ENCODE data around the gene SLC35B1. TPM values are rescaled to one million over a fixed set of nuclear protein-coding genes. Genes with fewer than 3 reads are reported as not detected.

Gene SLC35B1
- total and polyA plus RNA-seq, 10 of the 15 experiments (the other 5 are each of a cell fraction or from before 2014, with no cell fraction given), result 40.0 to 113 (median 51.6) TPM

DNA sequence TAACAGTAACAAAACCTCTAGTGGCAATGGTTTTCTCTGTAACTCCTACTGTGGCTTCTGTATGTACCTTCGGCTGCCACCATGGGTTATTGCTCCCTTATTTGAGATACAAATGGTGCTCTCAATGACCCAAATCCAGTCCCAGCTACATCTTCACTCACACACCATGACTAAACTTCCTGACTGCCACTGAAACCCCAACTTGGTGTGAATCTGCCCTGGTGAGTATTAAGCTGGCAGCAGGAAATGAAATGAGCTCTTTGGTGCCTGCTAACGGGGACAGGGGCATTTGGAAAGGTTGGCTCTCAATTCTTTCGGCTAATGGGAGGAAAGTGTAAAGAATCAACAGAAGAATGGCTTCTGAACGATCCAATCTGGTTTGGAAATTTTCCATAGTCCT is 7.5 kb upstream of the SLC35B1 start (continued):
- TF ChIP-seq IKZF2 (IDR thresholded peaks at IDR 0.05), result no peak
- TF ChIP-seq RAD51 (IDR thresholded peaks at IDR 0.05), result no peak
- no peak for TF ChIP-seq FOXM1 (IDR thresholded peaks at IDR 0.05; ENCODE audit: low read depth, low read length)
- TF ChIP-seq ETV6 (conservative IDR thresholded peaks at IDR 0.05 in 1 of 2, IDR thresholded peaks at IDR 0.05 in 1 of 2; ENCODE audit: borderline replicate concordance in 1 of 2, low read depth in 1 of 2), result no peak
- no peak for TF ChIP-seq PAX8 (IDR thresholded peaks at IDR 0.05)
- no peak for TF ChIP-seq FOXK2 (IDR thresholded peaks at IDR 0.05)

DNA sequence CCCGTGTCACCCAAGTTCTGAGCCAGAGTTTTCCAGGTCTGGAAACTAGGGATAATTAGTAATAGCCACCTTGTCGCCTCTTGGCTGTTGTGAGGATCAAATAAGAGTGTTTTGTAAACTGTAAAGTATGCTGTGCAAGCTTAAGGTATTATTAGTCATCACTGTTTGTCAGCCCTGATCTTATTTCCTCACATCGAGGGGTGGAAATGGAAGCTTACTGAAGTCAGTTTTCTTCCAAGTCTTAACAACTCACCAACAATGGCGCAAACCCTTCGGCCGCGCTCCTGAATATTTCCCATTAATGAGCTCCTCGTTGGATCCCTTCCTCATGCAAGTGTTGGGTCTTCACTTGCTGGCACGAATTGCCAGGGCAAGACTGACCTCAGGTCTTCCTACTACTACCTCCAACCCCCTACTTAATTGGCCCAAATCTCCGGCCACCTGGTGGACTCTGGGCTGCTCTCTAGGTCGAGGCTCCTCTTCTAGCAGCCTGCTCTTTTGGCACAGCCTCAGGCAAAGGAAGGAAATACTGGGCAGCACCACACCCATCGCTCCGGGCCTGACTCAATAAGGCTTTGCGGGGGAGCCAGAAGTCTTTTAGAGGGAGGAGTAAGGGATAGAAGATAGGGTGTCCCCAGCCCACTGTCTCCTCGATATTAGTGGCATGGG is 885 bp upstream of the SLC35B1 start:
- in situ Hi-C loops (cut with MboI), result loop anchor here (5.0 to 10.0 kb wide), 2 partner anchors 79 to 286 kb away; partner anchors contain the start of genes DLX3 and KAT7
- RAD21 ChIA-PET (ENCODE audit: unreplicated experiment), result interaction anchor here (0.9 to 3.0 kb wide), 19 partner anchors 9 to 151 kb away, joined by 3 to 26 read pairs (median 5); partner anchors contain the start of genes FAM117A and KAT7
- no peak for DNase-seq (ENCODE audit: low read depth, low spot score)
- TF ChIP-seq, protein P1, sequence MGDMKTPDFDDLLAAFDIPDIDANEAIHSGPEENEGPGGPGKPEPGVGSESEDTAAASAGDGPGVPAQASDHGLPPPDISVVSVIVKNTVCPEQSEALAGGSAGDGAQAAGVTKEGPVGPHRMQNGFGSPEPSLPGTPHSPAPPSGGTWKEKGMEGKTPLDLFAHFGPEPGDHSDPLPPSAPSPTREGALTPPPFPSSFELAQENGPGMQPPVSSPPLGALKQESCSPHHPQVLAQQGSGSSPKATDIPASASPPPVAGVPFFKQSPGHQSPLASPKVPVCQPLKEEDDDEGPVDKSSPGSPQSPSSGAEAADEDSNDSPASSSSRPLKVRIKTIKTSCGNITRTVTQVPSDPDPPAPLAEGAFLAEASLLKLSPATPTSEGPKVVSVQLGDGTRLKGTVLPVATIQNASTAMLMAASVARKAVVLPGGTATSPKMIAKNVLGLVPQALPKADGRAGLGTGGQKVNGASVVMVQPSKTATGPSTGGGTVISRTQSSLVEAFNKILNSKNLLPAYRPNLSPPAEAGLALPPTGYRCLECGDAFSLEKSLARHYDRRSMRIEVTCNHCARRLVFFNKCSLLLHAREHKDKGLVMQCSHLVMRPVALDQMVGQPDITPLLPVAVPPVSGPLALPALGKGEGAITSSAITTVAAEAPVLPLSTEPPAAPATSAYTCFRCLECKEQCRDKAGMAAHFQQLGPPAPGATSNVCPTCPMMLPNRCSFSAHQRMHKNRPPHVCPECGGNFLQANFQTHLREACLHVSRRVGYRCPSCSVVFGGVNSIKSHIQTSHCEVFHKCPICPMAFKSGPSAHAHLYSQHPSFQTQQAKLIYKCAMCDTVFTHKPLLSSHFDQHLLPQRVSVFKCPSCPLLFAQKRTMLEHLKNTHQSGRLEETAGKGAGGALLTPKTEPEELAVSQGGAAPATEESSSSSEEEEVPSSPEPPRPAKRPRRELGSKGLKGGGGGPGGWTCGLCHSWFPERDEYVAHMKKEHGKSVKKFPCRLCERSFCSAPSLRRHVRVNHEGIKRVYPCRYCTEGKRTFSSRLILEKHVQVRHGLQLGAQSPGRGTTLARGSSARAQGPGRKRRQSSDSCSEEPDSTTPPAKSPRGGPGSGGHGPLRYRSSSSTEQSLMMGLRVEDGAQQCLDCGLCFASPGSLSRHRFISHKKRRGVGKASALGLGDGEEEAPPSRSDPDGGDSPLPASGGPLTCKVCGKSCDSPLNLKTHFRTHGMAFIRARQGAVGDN (IDR thresholded peaks at IDR 0.05), result no peak
- TF ChIP-seq RFX5 (IDR thresholded peaks at IDR 0.05; ENCODE audit: low read depth, low read length) (no peak), JUND (IDR thresholded peaks at IDR 0.05; ENCODE audit: low read depth, low read length) (no peak), SMARCA5 (IDR thresholded peaks at IDR 0.05) (no peak), IKZF1 (conservative IDR thresholded peaks at IDR 0.05) (no peak), EGR1 (IDR thresholded peaks at IDR 0.05; ENCODE audit: borderline replicate concordance in 1 of 2, low read depth in 2 of 2, low read length in 2 of 2) (no peak)

More for the DNA sequence above, 885 bp upstream of the SLC35B1 start:
- intact Hi-C loops (cut with micrococcal nuclease; ENCODE audit: unreplicated experiment), result loop anchor here (1.0 to 10.0 kb wide), 5 partner anchors 32 to 286 kb away; partner anchors contain the start of genes DLX3, FAM117A and KAT7
- ATAC-seq, result no peak
- ChIA-PET SMC1A (ENCODE audit: uncharacterized antibody, unreplicated experiment) (interaction anchor here (0.7 to 4.3 kb wide), 23 partner anchors 9 to 288 kb away, joined by 3 to 38 read pairs (median 5); partner anchors contain the start of genes FAM117A and KAT7), CTCF (interaction anchor here (0.6 to 5.6 kb wide), 34 partner anchors 9 to 299 kb away, joined by 3 to 71 read pairs (median 6); partner anchors contain the start of genes FAM117A, KAT7 and PHB1), POLR2A (interaction anchor here (0.6 to 2.6 kb wide), 9 partner anchors 12 to 103 kb away, joined by 3 to 12 read pairs (median 5); partner anchors contain the start of genes FAM117A and KAT7)
- no peak overlapping the region; the same call in 1 of the 2 replicates for H3K9ac ChIP-seq (ENCODE audit: control insufficient read depth, insufficient read depth, low read length)
- peak overlapping the region; percentile 44; the same call in 1 of the 2 replicates for H2AFZ ChIP-seq (ENCODE audit: control insufficient read depth, low read depth, low read length)
- 0 out of 2 replicates have a peak overlapping the region, but pooled peaks have one; percentile 20 for H3K27ac ChIP-seq (ENCODE audit: control insufficient read depth, insufficient read depth)
- H3K9me3 ChIP-seq (replicated peaks; ENCODE audit: control insufficient read depth, insufficient read depth, low read length), result no peaks in the 10 kb centered on the region
- no peaks in the 10 kb centered on the region for H4K20me1 ChIP-seq (ENCODE audit: control insufficient read depth, insufficient read depth)
- 0 out of 2 replicates have a peak, but pooled peaks cover 3% of the 10 kb centered on the region for H3K4me1 ChIP-seq (ENCODE audit: control insufficient read depth, insufficient read depth, low read length)
- FAIRE-seq, result no peak
- peaks cover 2 to 4% of the 10 kb centered on the region in 2 experiments; a peak in 3 of 4 replicates for H3K36me3 ChIP-seq (ENCODE audit: control insufficient read depth in 2 of 2, insufficient read depth in 2 of 2, low read length in 1 of 2)
- H3K4me2 ChIP-seq (ENCODE audit: control insufficient read depth, insufficient read depth), result peak overlapping the region; percentile 61; the same call in 1 of the 2 replicates
- H3K79me2 ChIP-seq (ENCODE audit: control insufficient read depth, insufficient read depth, low read length), result peaks cover 12% of the 10 kb centered on the region
- no peak overlapping the region for H3K4me3 ChIP-seq
- H3K27me3 ChIP-seq (replicated peaks in 1 of 2; ENCODE audit: control insufficient read depth in 2 of 2, insufficient read depth in 2 of 2, low read length in 1 of 2), result no peaks in the 10 kb centered on the region
- 60% methylated on average over 15 of the region's 15 CpGs for WGBS (ENCODE audit: insufficient coverage, insufficient replicate concordance, low lambda C conversion rate, missing lambda C conversion rate)
- no TSS peak for BruUV-seq (replicated peaks)
